ENCODE data around the gene ZRANB3.

GRCh38 chr2:135174049-135174809 lies 356.8 kb downstream of the ZRANB3 start:
- TF ChIP-seq POLR2A (IDR thresholded peaks at IDR 0.05; ENCODE audit: low read length) = no peak
- TF ChIP-seq GATA1 (IDR thresholded peaks at IDR 0.05; ENCODE audit: low read depth, low read length) = no peak
